G401.6 (cell line): ENCODE data around the gene VSTM2L.

Source experiments
- FAIRE-seq: peaks from 2 replicates; lab custom pipeline; 2012; peaks lifted over from hg19 to GRCh38; lab: Jason Lieb, UNC

Gene VSTM2L

GRCh38 chr20:37901240-37901639 lies 1.7 kb upstream of the VSTM2L start:
- no peak for FAIRE-seq

GRCh38 chr20:37901654-37902503 lies 1.0 kb upstream of the VSTM2L start:
- no peak for FAIRE-seq

GRCh38 chr20:37903317-37904007 lies 535 bp downstream of the VSTM2L start:
- FAIRE-seq: no peak

- FAIRE-seq: no peak
Measured at GRCh38 chr20:37904008-37904642, 1.2 kb downstream of the VSTM2L start.

- FAIRE-seq: no peak
Measured at GRCh38 chr20:37904845-37905373, 2.0 kb downstream of the VSTM2L start.

- FAIRE-seq: no peak
Measured at GRCh38 chr20:37905671-37906613, 3.0 kb downstream of the VSTM2L start.

- no peak for FAIRE-seq
Measured at GRCh38 chr20:37907330-37907676, 4.4 kb downstream of the VSTM2L start.

GRCh38 chr20:37907677-37908401 lies 4.9 kb downstream of the VSTM2L start:
- no peak for FAIRE-seq

GRCh38 chr20:37911261-37911660 lies 8.3 kb downstream of the VSTM2L start:
- FAIRE-seq: no peak

- peak; percentile 95 for FAIRE-seq
Measured at GRCh38 chr20:37911838-37912281, 8.9 kb downstream of the VSTM2L start.

GRCh38 chr20:37912874-37913273 lies 9.9 kb downstream of the VSTM2L start:
- no peak for FAIRE-seq

GRCh38 chr20:37913567-37914366 lies 10.8 kb downstream of the VSTM2L start:
- no peak for FAIRE-seq

- no peak for FAIRE-seq
Measured at GRCh38 chr20:37914367-37914671, 11.4 kb downstream of the VSTM2L start.

- FAIRE-seq: peak; percentile 55
Measured at GRCh38 chr20:37914672-37915433, 11.9 kb downstream of the VSTM2L start.

GRCh38 chr20:37915434-37915787 lies 12.5 kb downstream of the VSTM2L start:
- no peak for FAIRE-seq

GRCh38 chr20:37915800-37916570 lies 13.1 kb downstream of the VSTM2L start:
- no peak for FAIRE-seq

GRCh38 chr20:37917461-37917860 lies 14.5 kb downstream of the VSTM2L start:
- no peak for FAIRE-seq

- no peak for FAIRE-seq
Measured at GRCh38 chr20:37918035-37918434, 15.1 kb downstream of the VSTM2L start.
